Retinal pigment epithelial cell (primary cell): Measurements from ENCODE around the gene HERC2.

ENCODE experiments used
- DNase-seq: peaks from one replicate; pipeline ENCODE4 v3.0.0-alpha.2; 2010; ENCODE audit warnings: low read depth
- H3K4me3 ChIP-seq: 2 replicates; pipeline ENCODE4 v1.5.1; 2011; ENCODE audit warnings: mild to moderate bottlenecking, low read length, control low read depth, moderate library complexity
- CTCF ChIP-seq: conservative IDR thresholded peaks from 2 replicates; pipeline ENCODE4 v1.5.1; 2011; ENCODE audit warnings: low read depth, low read length, control low read depth, inconsistent platforms

HERC2 gene

GRCh38 chr15:28185148-28185895 is 136.7 kb downstream of the HERC2 start:
- H3K4me3 ChIP-seq = no peak overlapping the region
- DNase-seq = no peak
- no peak for TF ChIP-seq CTCF

GRCh38 chr15:28184166-28184565 is 137.8 kb downstream of the HERC2 start:
- H3K4me3 ChIP-seq = no peak overlapping the region
- no peak for DNase-seq
- no peak for TF ChIP-seq CTCF

GRCh38 chr15:28182731-28183130 is 139.2 kb downstream of the HERC2 start:
- no peak overlapping the region for H3K4me3 ChIP-seq
- no peak for TF ChIP-seq CTCF
- no peak for DNase-seq

GRCh38 chr15:28182216-28182615 is 139.8 kb downstream of the HERC2 start:
- TF ChIP-seq CTCF = no peak
- DNase-seq = no peak
- no peak overlapping the region for H3K4me3 ChIP-seq

GRCh38 chr15:28181366-28181765 is 140.6 kb downstream of the HERC2 start:
- no peak overlapping the region for H3K4me3 ChIP-seq
- TF ChIP-seq CTCF = no peak
- DNase-seq = no peak

- H3K4me3 ChIP-seq = no peak overlapping the region
- TF ChIP-seq CTCF = no peak
- no peak for DNase-seq
These were observed 142.7 kb downstream of the HERC2 start for GRCh38 chr15:28179270-28179669.

- no peak for DNase-seq
- no peak overlapping the region for H3K4me3 ChIP-seq
- TF ChIP-seq CTCF = no peak
These were observed 143.3 kb downstream of the HERC2 start for GRCh38 chr15:28178727-28179126.
